Right cardiac atrium (tissue), 5 donors: ENCODE results near the gene EIF4H. TPM values are rescaled to one million over a fixed set of nuclear protein-coding genes. Genes with fewer than 3 reads are reported as not detected.

Experiments
- ATAC-seq, 2 donors: fragments of 200-7000 bp; cut with Tn5 transposase; one replicate each; pipeline versions ENCODE4 v1.8.0 to v1.9.1; 2020; ENCODE audit warnings: moderate library complexity in 2 of 2, mild to moderate bottlenecking in 1 of 2
- DNase-seq, 3 donors: peaks; one replicate each; pipeline ENCODE4 v3.0.0-alpha.2; 2020
- H3K27ac ChIP-seq: one replicate; pipeline ENCODE4 v1.5.1; 2013; ENCODE audit warnings: mild to moderate bottlenecking, low read length, control low read depth, moderate library complexity
- H3K27me3 ChIP-seq: one replicate; pipeline ENCODE4 v1.6.1; 2013; ENCODE audit not compliant: control insufficient read depth, insufficient read depth
- H3K4me1 ChIP-seq: one replicate; pipeline ENCODE4 v1.6.1; 2013; ENCODE audit warnings: low read length; ENCODE audit not compliant: control insufficient read depth, insufficient read depth
- H3K4me3 ChIP-seq: one replicate; pipeline ENCODE4 v1.5.1; 2013; ENCODE audit warnings: low read length, control low read depth
- H3K9me3 ChIP-seq: one replicate; pipeline ENCODE4 v1.6.1; 2013; ENCODE audit warnings: low read length; ENCODE audit not compliant: control insufficient read depth
- WGBS: extraction: QIAGEN DNeasy Blood & Tissue Kit; methylation state at CpG from one replicate; pipeline ENCODE4 v1.1.7; 2013; 5-methylcytosine and 5-hydroxymethylcytosine counted together
- intact Hi-C, 4 donors: fragments of 100-400 bp; cut with DNase I; formaldehyde crosslinking; loops; one replicate each; pipeline versions ENCODE4 v1.11.0 to v1.14.0; 2022 to 2023
- long read RNA-seq, 4 donors: library from polyadenylated mRNA; unstranded; transcript quantifications; one replicate each; pipeline ENCODE4 v2.0.0, GENCODE V29; 2020 to 2021
- polyA plus RNA-seq: library from polyadenylated mRNA; stranded (reverse); fragments of 200-250 nt; gene quantifications from one replicate; pipeline ENCODE4 v1.2.3, GENCODE V29; 2013
- total RNA-seq, 4 donors: library from RNA; stranded (reverse); fragmentation: NEBNext Ultra II Directional; extraction: Animal tissue kit (Norgen Biotek cat#: 25700); gene quantifications; one replicate each; pipeline ENCODE4 v1.2.1, GENCODE V29; 2021
- donor health status: healthy with polysubstance abuse.
- donor health status: DM: no; HTN: yes; CAD: no.
- donor health status: DM: no; HTN: no; CAD: no.
- donor health status: DM: no; HTN: yes; CAD: no; lungs with severe emphysema.
- donor health status: DM: yes; HTN: yes; CAD: no.

EIF4H gene
- total RNA-seq: 100 to 1,000 TPM; 186 to 223 (median 202) TPM
- polyA plus RNA-seq: 139 TPM
- long read RNA-seq, donor 1, transcript EIF4H-201 (7 exons, 2,679 nt): minor isoform, 11 of 988 reads
- long read RNA-seq, donor 1, transcript EIF4H-202 (6 exons, 2,503 nt): major isoform, 875 of 988 reads
- long read RNA-seq, donor 1, partial matches to known transcripts: 90 of 988 reads
- long read RNA-seq, donor 1, other reads (novel, unspliced or antisense): 12 of 988 reads
- long read RNA-seq, donor 2, transcript EIF4H-202 (6 exons, 2,503 nt): major isoform, 253 of 290 reads
- long read RNA-seq, donor 2, partial matches to known transcripts: 32 of 290 reads
- long read RNA-seq, donor 2, other reads (novel, unspliced or antisense): 1 of 290 reads
- long read RNA-seq, donor 3, transcript EIF4H-201 (7 exons, 2,679 nt): minor isoform, 119 of 2,270 reads
- long read RNA-seq, donor 3, transcript EIF4H-202 (6 exons, 2,503 nt): major isoform, 1,919 of 2,270 reads
- long read RNA-seq, donor 3, partial matches to known transcripts: 189 of 2,270 reads
- long read RNA-seq, donor 3, other reads (novel, unspliced or antisense): 43 of 2,270 reads
- long read RNA-seq, donor 4, transcript EIF4H-201 (7 exons, 2,679 nt): minor isoform, 6 of 327 reads
- long read RNA-seq, donor 4, transcript EIF4H-202 (6 exons, 2,503 nt): major isoform, 269 of 327 reads
- long read RNA-seq, donor 4, partial matches to known transcripts: 46 of 327 reads
- long read RNA-seq, donor 4, other reads (novel, unspliced or antisense): 6 of 327 reads

DNA sequence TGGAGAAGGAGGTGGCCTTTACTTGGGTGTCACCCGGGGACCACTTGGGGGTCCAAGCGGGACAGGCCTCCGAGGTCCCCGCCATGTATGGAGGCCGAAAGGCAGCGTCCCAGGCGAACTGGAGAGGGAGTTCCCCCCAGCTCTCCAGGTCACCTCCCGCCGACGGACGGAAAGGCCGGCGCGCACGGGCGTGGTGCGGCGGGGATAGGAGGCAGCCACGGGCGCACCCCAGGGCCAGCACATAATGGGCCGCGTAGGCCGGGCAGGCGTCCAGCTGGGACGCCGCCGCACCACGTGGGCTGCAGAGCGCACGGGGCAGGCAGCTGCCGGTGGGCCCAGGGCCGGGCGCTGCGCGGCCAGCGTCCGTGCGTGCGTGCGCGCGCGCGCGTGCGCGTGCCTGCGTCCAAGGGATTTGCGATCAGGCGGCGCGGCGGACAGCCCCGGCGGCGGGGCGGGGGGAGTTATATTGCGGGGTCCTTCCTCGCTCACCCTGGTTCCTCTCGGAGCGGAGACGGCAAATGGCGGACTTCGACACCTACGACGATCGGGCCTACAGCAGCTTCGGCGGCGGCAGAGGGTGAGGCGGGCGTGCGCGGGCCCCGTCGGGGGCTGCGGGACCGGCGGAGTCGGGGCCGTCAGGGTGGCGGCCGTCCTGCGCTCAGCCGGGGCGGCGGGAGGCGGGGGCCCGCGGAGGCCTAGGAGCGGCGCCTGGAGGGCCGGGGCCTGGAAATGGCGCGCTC lies at the start of gene EIF4H:
EIF4H (plus strand) TSS at position 491 of the 740 bp plus-strand sequence; CDS start at position 519, 28 bp downstream.
- WGBS: under 1% methylated on average over 95 of the region's 95 CpGs
- ATAC-seq: peak; percentile 98 to 99
- DNase-seq: peak; percentile 97 to 99 (median 99)
- peak within 1 kb of the TSS; percentile 57 for H3K4me3 ChIP-seq
- H3K9me3 ChIP-seq: no peaks in the 10 kb centered on the region
- no peaks in the 10 kb centered on the region for H3K27me3 ChIP-seq
- intact Hi-C loops: loop anchor here in 2 of 4 donors (10.0 kb wide), 2 partner anchors 79 to 89 kb away; partner anchors contain the start of gene LIMK1 (in 1 of the 2)
- peak within 1 kb of the TSS; percentile 71 for H3K27ac ChIP-seq
- peaks cover 4% of the 10 kb centered on the region for H3K4me1 ChIP-seq

GRCh38 chr7:74126220-74126880 lies 47.8 kb upstream of the EIF4H start:
- WGBS: 75% methylated on average over 12 of the region's 12 CpGs
- ATAC-seq (no peak), DNase-seq (no peak)
- intact Hi-C loops: no loop called here
- no peak overlapping the region for H3K4me3 ChIP-seq
- no peaks in the 10 kb centered on the region for H3K4me1 ChIP-seq
- H3K9me3 ChIP-seq: no peaks in the 10 kb centered on the region
- no peaks in the 10 kb centered on the region for H3K27me3 ChIP-seq
- no peak overlapping the region for H3K27ac ChIP-seq

DNA sequence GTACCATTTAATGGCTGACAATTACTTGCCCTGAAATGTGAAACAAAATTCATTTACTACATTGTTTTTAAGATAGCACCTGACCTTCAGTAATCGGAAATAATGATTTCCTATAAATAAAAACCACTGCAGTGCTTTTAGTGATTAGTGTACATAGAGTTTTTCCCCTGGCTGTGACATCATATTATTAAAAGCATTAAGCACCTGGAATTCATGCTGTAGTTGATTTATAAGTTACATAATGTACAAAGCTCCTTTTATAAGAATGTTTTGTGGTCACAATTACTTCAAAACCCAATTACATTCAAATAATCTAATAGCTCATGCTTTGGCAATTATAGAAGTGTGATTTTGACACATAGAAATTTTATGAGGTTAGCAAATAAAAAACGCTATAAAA lies 44.3 kb upstream of the EIF4H start:
- WGBS: 58% methylated on average over 2 of the region's 2 CpGs

GRCh38 chr7:74130518-74130917 lies 43.6 kb upstream of the EIF4H start:
- Histone ChIP-seq H3K27me3 (no peaks in the 10 kb centered on the region), H3K27ac (no peak overlapping the region), H3K9me3 (no peaks in the 10 kb centered on the region), H3K4me3 (no peak overlapping the region), H3K4me1 (no peaks in the 10 kb centered on the region)
- DNase-seq (no peak), ATAC-seq (no peak)
- intact Hi-C loops: no loop called here
- 59% methylated on average over 4 of the region's 4 CpGs for whole genome bisulfite sequencing

More for the DNA sequence above, 44.3 kb upstream of the EIF4H start:
- no peak for ATAC-seq
- Histone ChIP-seq H3K4me1 (no peaks in the 10 kb centered on the region), H3K27me3 (no peaks in the 10 kb centered on the region), H3K27ac (no peak overlapping the region), H3K9me3 (no peaks in the 10 kb centered on the region), H3K4me3 (no peak overlapping the region)
- DNase-seq: no peak
- intact Hi-C loops: no loop called here

GRCh38 chr7:74134117-74134620 lies 40.0 kb upstream of the EIF4H start:
- H3K4me1 ChIP-seq: no peaks in the 10 kb centered on the region
- H3K9me3 ChIP-seq: no peaks in the 10 kb centered on the region
- H3K4me3 ChIP-seq: no peak overlapping the region
- no peak overlapping the region for H3K27ac ChIP-seq
- DNase-seq (no peak), ATAC-seq (peak in 1 of 2 donors; percentile 44)
- intact Hi-C loops: no loop called here
- no peaks in the 10 kb centered on the region for H3K27me3 ChIP-seq
- WGBS: 59% methylated on average over 8 of the region's 8 CpGs

- no peak for ATAC-seq
- Histone ChIP-seq H3K27me3 (no peaks in the 10 kb centered on the region), H3K4me3 (no peak overlapping the region), H3K27ac (no peak overlapping the region), H3K9me3 (no peaks in the 10 kb centered on the region), H3K4me1 (no peaks in the 10 kb centered on the region)
- intact Hi-C loops: no loop called here
- 88% methylated on average over 12 of the region's 12 CpGs for WGBS
- no peak for DNase-seq
Observed at GRCh38 chr7:74138334-74138867, 35.8 kb upstream of the EIF4H start.

DNA sequence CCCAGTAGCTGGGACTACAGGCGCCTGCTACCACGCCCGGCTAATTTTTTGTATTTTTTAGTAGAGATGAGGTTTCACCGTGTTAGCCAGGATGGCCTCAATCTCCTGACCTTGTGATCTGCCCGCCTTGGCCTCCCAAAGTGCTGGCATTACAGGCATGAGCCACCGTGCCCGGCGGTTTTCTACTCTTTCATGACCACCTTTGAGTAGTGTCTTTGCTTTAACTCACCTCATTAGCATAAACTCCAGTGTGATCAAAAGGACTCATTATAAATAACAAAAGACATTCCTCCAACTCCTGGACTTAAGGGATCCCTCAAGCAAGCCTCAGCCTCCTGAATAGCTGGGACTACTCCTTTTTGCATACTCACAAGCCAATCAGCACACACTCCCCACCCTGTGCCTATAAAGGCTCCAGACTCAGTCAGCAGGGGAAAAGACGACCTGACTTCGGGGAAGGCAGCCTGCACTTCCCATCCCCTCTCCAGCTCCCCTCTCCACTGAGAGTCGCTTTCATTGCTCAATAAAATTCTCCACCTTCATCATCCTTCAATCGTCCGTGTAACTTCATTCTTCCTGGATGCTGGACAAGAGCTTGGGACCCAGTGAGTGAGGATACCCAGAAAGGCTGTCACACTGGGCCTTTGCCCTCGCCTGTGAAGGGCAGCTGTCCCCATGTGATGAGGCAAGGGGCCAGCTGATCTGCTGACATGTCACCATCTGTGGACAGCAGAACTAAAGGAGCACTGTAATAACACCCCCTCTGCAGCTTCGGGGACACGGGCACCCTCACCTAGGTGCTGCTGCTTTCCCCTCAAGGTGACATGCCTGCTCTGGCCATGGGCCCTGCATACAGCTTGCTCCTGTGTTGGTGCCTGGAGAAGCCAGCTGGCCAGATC lies 35.0 kb upstream of the EIF4H start:
- intact Hi-C loops: no loop called here
- 87% methylated on average over 16 of the region's 16 CpGs for WGBS
- DNase-seq (no peak), ATAC-seq (peak in 1 of 2 donors; percentile 14)
- H3K9me3 ChIP-seq: no peaks in the 10 kb centered on the region
- H3K27me3 ChIP-seq: no peaks in the 10 kb centered on the region
- no peaks in the 10 kb centered on the region for H3K4me1 ChIP-seq
- H3K4me3 ChIP-seq: no peak overlapping the region
- H3K27ac ChIP-seq: no peak overlapping the region

GRCh38 chr7:74141705-74142104 lies 32.5 kb upstream of the EIF4H start:
- intact Hi-C loops: no loop called here
- Histone ChIP-seq H3K27me3 (no peaks in the 10 kb centered on the region), H3K4me1 (no peaks in the 10 kb centered on the region), H3K9me3 (no peaks in the 10 kb centered on the region), H3K4me3 (no peak overlapping the region), H3K27ac (no peak overlapping the region)
- 56% methylated on average over 1 of the region's 1 CpG for WGBS
- ATAC-seq: no peak
- DNase-seq: no peak

GRCh38 chr7:74143383-74143782 lies 30.8 kb upstream of the EIF4H start:
- WGBS: 73% methylated on average over 6 of the region's 6 CpGs
- H3K27me3 ChIP-seq: no peaks in the 10 kb centered on the region
- H3K9me3 ChIP-seq: no peaks in the 10 kb centered on the region
- H3K4me1 ChIP-seq: no peaks in the 10 kb centered on the region
- no peak for ATAC-seq
- intact Hi-C loops: no loop called here
- DNase-seq: no peak
- H3K4me3 ChIP-seq: no peak overlapping the region
- no peak overlapping the region for H3K27ac ChIP-seq
